H9 (cell line): Measurements from ENCODE around the gene HS6ST2. TPM values are rescaled to one million over a fixed set of nuclear protein-coding genes. Genes with fewer than 3 reads are reported as not detected.

Experiments used
- DNase-seq: peaks from one replicate; pipeline ENCODE4 v3.0.0-alpha.2; 2017
- H2AFZ ChIP-seq: one replicate; pipeline ENCODE4 v1.6.1; 2013; ENCODE audit warnings: mild to moderate bottlenecking, low read length, control low read depth, moderate library complexity
- H2AK5ac ChIP-seq: 2 replicates; pipeline ENCODE4 v1.6.1; 2013; ENCODE audit warnings: low read length, control low read depth, mixed read lengths; ENCODE audit not compliant: insufficient read length
- H2BK120ac ChIP-seq: one replicate; pipeline ENCODE4 v1.6.1; 2013; ENCODE audit warnings: low read depth, mild to moderate bottlenecking, low read length, control low read depth, inconsistent platforms; ENCODE audit not compliant: poor library complexity, severe bottlenecking
- H2BK12ac ChIP-seq: 2 replicates; pipeline ENCODE4 v1.6.1; 2013; ENCODE audit warnings: low read length, control low read depth, mixed read lengths, low read depth; ENCODE audit not compliant: insufficient read length
- H2BK15ac ChIP-seq: 2 replicates; pipeline ENCODE4 v1.6.1; 2013; ENCODE audit warnings: low read depth, low read length, control low read depth
- H2BK20ac ChIP-seq: one replicate; pipeline ENCODE4 v1.6.1; 2013; ENCODE audit warnings: low read depth, mild to moderate bottlenecking, low read length, control low read depth, inconsistent platforms; ENCODE audit not compliant: poor library complexity, severe bottlenecking
- H2BK5ac ChIP-seq: 2 replicates; pipeline ENCODE4 v1.6.1; 2013; ENCODE audit warnings: low read length, control low read depth, mixed read lengths; ENCODE audit not compliant: insufficient read length
- H3K14ac ChIP-seq: 2 replicates; pipeline ENCODE4 v1.6.1; 2013; ENCODE audit warnings: low read length, control low read depth; ENCODE audit not compliant: insufficient read depth
- H3K18ac ChIP-seq: 2 replicates; pipeline ENCODE4 v1.6.1; 2013; ENCODE audit warnings: low read depth, mild to moderate bottlenecking, mixed read lengths, low read length, control low read depth; ENCODE audit not compliant: insufficient read length
- H3K23ac ChIP-seq: 2 replicates; pipeline ENCODE4 v1.6.1; 2013; ENCODE audit warnings: low read length, control low read depth, mixed read lengths, low read depth; ENCODE audit not compliant: insufficient read length
- H3K23me2 ChIP-seq: 2 replicates; pipeline ENCODE4 v1.6.1; 2013; ENCODE audit warnings: low read depth, mild to moderate bottlenecking, mixed read lengths, low read length, control low read depth; ENCODE audit not compliant: insufficient read length, poor library complexity, severe bottlenecking
- H3K27ac ChIP-seq: 2 replicates; pipeline ENCODE4 v1.5.1; 2013; ENCODE audit warnings: low read length, control low read depth, mixed read lengths, low read depth; ENCODE audit not compliant: insufficient read length
- H3K27me3 ChIP-seq: 2 replicates; pipeline ENCODE4 v1.6.1; 2013; ENCODE audit warnings: low read length, control low read depth, inconsistent platforms; ENCODE audit not compliant: insufficient read depth
- H3K4ac ChIP-seq: 2 replicates; pipeline ENCODE4 v1.6.1; 2013; ENCODE audit warnings: low read depth, mild to moderate bottlenecking, control low read depth, inconsistent platforms, low read length, moderate library complexity
- H3K4me1 ChIP-seq: 2 replicates; pipeline ENCODE4 v1.6.1; 2013; ENCODE audit warnings: low read length, control low read depth, inconsistent platforms; ENCODE audit not compliant: insufficient read depth
- H3K4me2 ChIP-seq: 2 replicates; pipeline ENCODE4 v1.6.1; 2013; ENCODE audit warnings: low read length, control low read depth, mixed read lengths; ENCODE audit not compliant: insufficient read length, insufficient read depth
- H3K56ac ChIP-seq: 2 replicates; pipeline ENCODE4 v1.6.1; 2013; ENCODE audit warnings: low read depth, mild to moderate bottlenecking, mixed read lengths, low read length, control low read depth; ENCODE audit not compliant: insufficient read length
- H3K79me1 ChIP-seq: 2 replicates; pipeline ENCODE4 v1.6.1; 2013; ENCODE audit warnings: low read depth, mild to moderate bottlenecking, moderate library complexity, low read length, control low read depth, inconsistent platforms; ENCODE audit not compliant: insufficient read depth, poor library complexity, severe bottlenecking
- H3K79me2 ChIP-seq: 2 replicates; pipeline ENCODE4 v1.6.1; 2013; ENCODE audit warnings: low read length, control low read depth, inconsistent platforms; ENCODE audit not compliant: insufficient read depth
- H3K9ac ChIP-seq: 2 replicates; pipeline ENCODE4 v1.6.1; 2013; ENCODE audit warnings: low read length, control low read depth, mixed read lengths; ENCODE audit not compliant: insufficient read length; ENCODE audit errors: extremely low read depth
- H3K9me3 ChIP-seq: one replicate; pipeline ENCODE4 v1.6.1; 2013; ENCODE audit warnings: low read depth, low read length, inconsistent platforms; ENCODE audit not compliant: control insufficient read depth
- H3T11ph ChIP-seq: one replicate; pipeline ENCODE4 v1.6.1; 2013; ENCODE audit warnings: mild to moderate bottlenecking, low read length, control low read depth, inconsistent platforms
- H4K20me1 ChIP-seq: one replicate; pipeline ENCODE4 v1.6.1; 2013; ENCODE audit not compliant: control insufficient read depth, insufficient read length, insufficient read depth
- H4K5ac ChIP-seq: 2 replicates; pipeline ENCODE4 v1.6.1; 2013; ENCODE audit warnings: low read depth, mild to moderate bottlenecking, mixed read lengths, low read length, control low read depth; ENCODE audit not compliant: insufficient read length
- H4K8ac ChIP-seq: replicated peaks from 2 replicates; pipeline ENCODE4 v1.6.1; 2013; ENCODE audit warnings: low read length, control low read depth, mixed read lengths, low read depth; ENCODE audit not compliant: insufficient read length
- H4K91ac ChIP-seq: 2 replicates; pipeline ENCODE4 v1.6.1; 2013; ENCODE audit warnings: low read depth, mild to moderate bottlenecking, moderate library complexity, mixed read lengths, low read length, control low read depth; ENCODE audit not compliant: insufficient read length
- H3K27ac Mint-ChIP-seq, 3 experiments: 2 replicates in 2 of 3; 3 replicates in 1 of 3; pipeline ENCODE4 v1.8.0; 2020 to 2021; ENCODE audit warnings: mixed read lengths in 3 of 3, mild to moderate bottlenecking in 1 of 3, moderate library complexity in 1 of 3
- H3K27me3 Mint-ChIP-seq: 2 replicates; pipeline ENCODE4 v1.8.0; 2021; ENCODE audit warnings: low read depth, mild to moderate bottlenecking, moderate library complexity, mixed read lengths
- H3K36me3 Mint-ChIP-seq, 3 experiments: 2 replicates in 2 of 3; 3 replicates in 1 of 3; pipeline ENCODE4 v1.8.0; 2020 to 2021; ENCODE audit warnings: low read depth in 3 of 3, mixed read lengths in 3 of 3; ENCODE audit not compliant: insufficient read depth in 1 of 3
- H3K4me1 Mint-ChIP-seq, 2 experiments: 2 replicates each; pipeline ENCODE4 v1.8.0; 2020; ENCODE audit warnings: mixed read lengths in 2 of 2
- H3K4me3 Mint-ChIP-seq, 2 experiments: 2 replicates in 1 of 2; 3 replicates in 1 of 2; pipeline ENCODE4 v1.8.0; 2020 to 2021; ENCODE audit warnings: mild to moderate bottlenecking in 2 of 2, mixed read lengths in 2 of 2, moderate library complexity in 1 of 2
- H3K9me3 Mint-ChIP-seq, 2 experiments: 2 replicates in 1 of 2; 3 replicates in 1 of 2; pipeline ENCODE4 v1.8.0; 2020; ENCODE audit warnings: mild to moderate bottlenecking in 2 of 2, mixed read lengths in 2 of 2, moderate library complexity in 1 of 2
- CTCF ChIP-seq: fragments of 200-600 bp; sonication (generic); conservative IDR thresholded peaks from 3 replicates; pipeline ENCODE4 v1.8.0; 2021; ENCODE audit warnings: antibody characterized with exemption, mild to moderate bottlenecking
- total RNA-seq: library from RNA; stranded (reverse); gene quantifications from 2 replicates; pipeline ENCODE4 v1.2.1, GENCODE V29; 2021

The HS6ST2 gene
- total RNA-seq, 1 experiment from 2014 or later = 4.8 TPM

GRCh38 chrX:132639446-132639845 lies 319.0 kb downstream of the HS6ST2 start:
- Histone ChIP-seq H3K27me3 (no peaks in the 10 kb centered on the region), H2AFZ (no peak overlapping the region), H2BK12ac (no peak overlapping the region), H4K8ac (no peak overlapping the region), H2BK5ac (no peak overlapping the region), H3K9ac (no peak overlapping the region), H4K20me1 (no peaks in the 10 kb centered on the region), H3K14ac (no peak overlapping the region), H3K4me2 (no peak overlapping the region), H3T11ph (no peak overlapping the region), H3K18ac (no peak overlapping the region), H3K4me1 (no peaks in the 10 kb centered on the region), H2BK15ac (no peak overlapping the region), H2BK120ac (no peak overlapping the region), H3K56ac (no peak overlapping the region), H3K4ac (no peak overlapping the region), H2BK20ac (no peak overlapping the region), H4K5ac (no peak overlapping the region), H4K91ac (no peak overlapping the region), H3K23me2 (no peaks in the 10 kb centered on the region), H3K27ac (no peak overlapping the region), H3K79me1 (no peaks in the 10 kb centered on the region), H3K9me3 (no peaks in the 10 kb centered on the region), H3K23ac (no peak overlapping the region), H2AK5ac (no peak overlapping the region), H3K79me2 (no peaks in the 10 kb centered on the region)
- Mint-ChIP-seq H3K4me3 (no peak overlapping the region), H3K27ac (no peak overlapping the region), H3K9me3 (no peaks in the 10 kb centered on the region), H3K36me3 (no peaks in the 10 kb centered on the region), H3K27me3 (peaks cover 25% of the 10 kb centered on the region), H3K4me1 (peaks cover 6 to 9% of the 10 kb centered on the region in 2 experiments)
- DNase-seq = no peak
- no peak for TF ChIP-seq CTCF
